GM06990 (cell line): ENCODE results near the gene SEMA4G.

Experiments used
- DNase-seq: peaks from one replicate; pipeline ENCODE4 v3.0.0-alpha.2; 2011; ENCODE audit not compliant: insufficient read length; ENCODE audit errors: extremely low read depth
- H3K27me3 ChIP-seq: replicated peaks from 2 replicates; pipeline ENCODE4 v1.6.0; 2011; ENCODE audit warnings: low read length; ENCODE audit not compliant: control insufficient read depth, insufficient read depth
- H3K36me3 ChIP-seq: 2 replicates; pipeline ENCODE4 v1.5.1; 2011; ENCODE audit warnings: low read length; ENCODE audit not compliant: control insufficient read depth, insufficient read depth
- H3K4me3 ChIP-seq: replicated peaks from 2 replicates; pipeline ENCODE4 v1.5.1; 2011; ENCODE audit warnings: low read depth, mild to moderate bottlenecking, control low read depth, low read length
- CTCF ChIP-seq: IDR thresholded peaks from 2 replicates; pipeline ENCODE4 v1.5.1; 2011; ENCODE audit warnings: low read length, control low read depth, mild to moderate bottlenecking, inconsistent platforms; ENCODE audit not compliant: insufficient read depth, poor library complexity, severe bottlenecking

SEMA4G gene

GRCh38 chr10:100995181-100995580 is 25.9 kb downstream of the SEMA4G start:
- H3K36me3 ChIP-seq: peaks cover 12% of the 10 kb centered on the region
- TF ChIP-seq CTCF: no peak
- H3K4me3 ChIP-seq: no peak overlapping the region
- no peaks in the 10 kb centered on the region for H3K27me3 ChIP-seq
- no peak for DNase-seq

- no peak for DNase-seq
- peaks cover 3% of the 10 kb centered on the region; the same call in 1 of the 2 replicates for H3K36me3 ChIP-seq
- H3K27me3 ChIP-seq: no peaks in the 10 kb centered on the region
- H3K4me3 ChIP-seq: peak overlapping the region; percentile 92
- TF ChIP-seq CTCF: no peak
Observed at GRCh38 chr10:100996678-100997359, 27.5 kb downstream of the SEMA4G start.

GRCh38 chr10:100997360-100998182 is 28.3 kb downstream of the SEMA4G start:
- TF ChIP-seq CTCF: peak; percentile 97
- peak; percentile 79 for DNase-seq
- peak overlapping the region; percentile 92 for H3K4me3 ChIP-seq

GRCh38 chr10:100998183-100998990 is 29.1 kb downstream of the SEMA4G start:
- H3K4me3 ChIP-seq: peak overlapping the region; percentile 92
- no peaks in the 10 kb centered on the region for H3K27me3 ChIP-seq
- DNase-seq: peak; percentile 67
- H3K36me3 ChIP-seq: peaks cover 3% of the 10 kb centered on the region
- TF ChIP-seq CTCF: no peak

More at GRCh38 chr10:100997360-100998182, 28.3 kb downstream of the SEMA4G start:
- no peaks in the 10 kb centered on the region for H3K27me3 ChIP-seq
- H3K36me3 ChIP-seq: peaks cover 3% of the 10 kb centered on the region; the same call in 1 of the 2 replicates

- H3K4me3 ChIP-seq: peak overlapping the region; percentile 92
- DNase-seq: peak; percentile 81
- no peaks in the 10 kb centered on the region for H3K27me3 ChIP-seq
- TF ChIP-seq CTCF: peak; percentile 65
- peaks cover 5% of the 10 kb centered on the region for H3K36me3 ChIP-seq
Observed at GRCh38 chr10:100998991-100999741, 29.9 kb downstream of the SEMA4G start.
